ENCODE data around the gene CTNNA2. TPM values are rescaled to one million over a fixed set of nuclear protein-coding genes. Genes with fewer than 3 reads are reported as not detected.

The CTNNA2 gene
- total and polyA plus RNA-seq, 9 of the 15 experiments (the other 6 are each of a cell fraction or from before 2014, with no cell fraction given), result 0.03 to 0.40 (median 0.15) TPM

GRCh38 chr2:80579756-80580155 lies 1066.9 kb downstream of the CTNNA2 start:
- Histone ChIP-seq H3K27ac (ENCODE audit: extremely low read depth, low read depth, low read length) (no peak overlapping the region), H3K9ac (ENCODE audit: insufficient read depth in 1 of 2, low read depth in 2 of 2, low read length in 2 of 2) (no peak overlapping the region), H3K9me1 (ENCODE audit: control insufficient read depth, insufficient read depth, low read length) (no peaks in the 10 kb centered on the region), H3K9me3 (replicated peaks; ENCODE audit: control insufficient read depth, insufficient read depth, low read depth, low read length) (no peaks in the 10 kb centered on the region), H3K36me3 (ENCODE audit: control insufficient read depth, insufficient read depth, low read length) (no peaks in the 10 kb centered on the region), H3K4me2 (ENCODE audit: insufficient read depth, low read length) (no peak overlapping the region), H3K27me3 (ENCODE audit: control insufficient read depth in 2 of 2, insufficient read depth in 2 of 2, low read length in 2 of 2) (no peaks in the 10 kb centered on the region), H3K4me3 (no peak overlapping the region), H3K4me1 (replicated peaks in 1 of 2; ENCODE audit: control insufficient read depth in 2 of 2, insufficient read depth in 2 of 2, low read length in 2 of 2) (no peaks in the 10 kb centered on the region), H3K79me2 (ENCODE audit: control insufficient read depth, insufficient read depth, low read length) (no peaks in the 10 kb centered on the region), H4K20me1 (replicated peaks; ENCODE audit: control insufficient read depth, insufficient read depth, low read length) (no peaks in the 10 kb centered on the region), H2AFZ (ENCODE audit: low read depth, low read length) (no peak overlapping the region)
- in situ Hi-C loops (cut with MboI), result no loop called here
- CTCF ChIA-PET (ENCODE audit: low intra/inter-chr PET ratio), result no interaction called here
- ATAC-seq (no peak), DNase-seq (ENCODE audit: extremely low read depth in 1 of 4, low spot score in 3 of 4) (no peak), FAIRE-seq (no peak)
- TF ChIP-seq MCM3 (IDR thresholded peaks at IDR 0.05) (no peak), POLR2AphosphoS2 (IDR thresholded peaks at IDR 0.05; ENCODE audit: low read length) (no peak), ZBTB49 (CRISPR knock-in tag; IDR thresholded peaks at IDR 0.05; ENCODE audit: borderline replicate concordance) (no peak), DPF2 (IDR thresholded peaks at IDR 0.05) (no peak), TBL1XR1 (IDR thresholded peaks at IDR 0.05; ENCODE audit: low read length in 2 of 2) (no peak), POU5F1 (IDR thresholded peaks at IDR 0.05; ENCODE audit: borderline replicate concordance, low read depth, low read length, partially characterized antibody) (no peak), ZNF444 (CRISPR knock-in tag; IDR thresholded peaks at IDR 0.05) (no peak), FOXK1 (CRISPR knock-in tag; IDR thresholded peaks at IDR 0.05; ENCODE audit: borderline replicate concordance) (no peak), FOXA1 (IDR thresholded peaks at IDR 0.05; ENCODE audit: borderline replicate concordance) (no peak), RBM17 (IDR thresholded peaks at IDR 0.05; ENCODE audit: borderline replicate concordance, low read depth, low read length) (no peak), ATF7 (IDR thresholded peaks at IDR 0.05) (no peak), CBX1 (IDR thresholded peaks at IDR 0.05; ENCODE audit: low read depth) (no peak), CBFA2T2 (conservative IDR thresholded peaks at IDR 0.05) (no peak), FOXJ3 (CRISPR knock-in tag; IDR thresholded peaks at IDR 0.05) (no peak), PHTF2 (CRISPR knock-in tag; IDR thresholded peaks at IDR 0.05) (no peak), FOXJ2 (tag; IDR thresholded peaks at IDR 0.05) (no peak), E4F1 (CRISPR knock-in tag; IDR thresholded peaks at IDR 0.05; ENCODE audit: borderline replicate concordance) (no peak)
- POLR2A ChIA-PET, result no interaction called here
- 0% methylated on average over 5 of the region's 5 CpGs for WGBS (ENCODE audit: insufficient coverage, low coverage, missing lambda C conversion rate)
- intact Hi-C loops (cut with micrococcal nuclease), result no loop called here
- BruUV-seq (replicated peaks), result no TSS peak

Data from K562 (cell line).